GM19099 (cell line): Measurements from ENCODE around the gene TFEB.
A peak's percentile ranks its signal among the peaks of the same experiment; 100 is the strongest.

Source experiments
- POLR2A ChIP-seq: IDR thresholded peaks from 3 replicates; pipeline ENCODE4 v1.6.1; 2011; ENCODE audit warnings: low read depth; ENCODE audit not compliant: insufficient read length; ENCODE audit errors: extremely low read depth

TFEB gene

DNA sequence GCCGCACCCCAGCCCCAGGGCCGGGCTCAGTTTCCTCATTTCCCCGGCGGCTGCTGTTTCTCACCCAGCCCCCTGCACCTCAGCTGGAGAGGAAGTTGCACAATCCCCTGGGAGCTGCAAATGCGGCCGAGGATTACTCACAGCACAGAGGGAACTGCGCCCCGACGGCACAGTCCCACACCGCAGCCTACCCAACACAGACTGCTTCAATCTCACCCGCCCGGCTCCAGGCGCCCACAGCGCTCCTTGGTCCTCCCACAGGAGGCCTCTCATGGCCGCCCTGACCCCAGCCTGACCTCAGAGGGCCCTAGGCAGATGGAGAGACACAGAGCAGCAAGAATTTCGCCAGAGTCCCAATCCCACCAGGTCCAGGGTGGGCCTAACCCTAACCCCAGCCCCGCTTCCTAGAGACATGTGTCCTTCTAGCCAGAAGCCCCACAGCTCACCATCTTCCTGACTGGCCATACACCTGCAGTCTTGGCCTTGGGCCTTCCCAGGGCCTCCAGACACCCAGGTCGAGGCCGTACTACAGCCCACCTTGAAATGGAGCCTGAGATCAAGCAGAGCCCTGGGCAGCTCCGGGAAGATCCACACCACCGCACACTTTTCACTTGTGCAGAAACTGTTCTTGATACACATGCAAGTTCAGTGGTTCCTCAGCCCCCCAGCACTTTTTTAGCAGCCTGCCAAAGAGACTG is 11.7 kb downstream of the TFEB start:
- peak; percentile 72 for TF ChIP-seq POLR2A

DNA sequence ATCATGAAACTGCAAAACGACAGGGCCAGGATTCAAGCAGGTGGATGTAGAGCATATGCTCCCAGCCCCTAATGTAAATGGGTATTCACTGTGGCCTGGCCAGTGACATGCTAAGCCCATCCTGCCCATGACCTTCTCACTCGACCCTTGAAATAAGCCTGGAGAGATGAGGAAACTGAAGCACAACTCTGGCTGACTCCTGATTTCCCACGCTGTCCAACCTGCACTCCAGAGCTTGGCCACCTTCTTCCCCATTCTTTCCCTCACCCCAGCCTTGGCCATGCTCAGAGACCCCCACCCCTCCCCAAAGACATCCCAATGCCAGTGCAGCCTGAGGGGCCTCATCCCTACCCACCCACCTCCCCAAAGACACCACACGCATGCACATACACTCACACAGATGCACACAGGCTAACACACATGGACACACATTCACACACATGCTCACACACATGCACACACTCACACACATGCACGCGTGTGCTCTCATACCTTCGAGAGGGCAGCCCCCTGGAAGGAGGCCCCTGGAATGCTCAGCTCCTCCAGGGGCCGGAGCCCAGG is 12.4 kb downstream of the TFEB start:
- no peak for TF ChIP-seq POLR2A

DNA sequence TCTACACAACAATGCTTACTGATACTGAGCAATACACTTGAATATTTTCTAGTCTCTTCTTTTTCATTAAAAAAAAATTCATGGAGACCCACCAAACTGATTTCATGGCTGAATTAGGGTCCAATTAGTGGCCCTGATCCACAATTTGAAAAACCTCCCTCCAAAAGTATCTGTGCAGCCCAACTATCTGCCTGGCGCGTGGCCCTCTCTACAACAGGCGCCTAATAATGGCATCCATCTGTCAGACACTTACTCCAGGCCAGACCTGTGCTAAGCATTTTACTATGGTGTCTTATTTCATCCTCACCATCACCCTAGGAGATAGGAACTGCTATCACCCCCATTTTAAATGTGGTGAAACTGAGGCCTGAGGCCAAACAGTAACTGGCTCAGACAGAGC is 14.0 kb downstream of the TFEB start:
- no peak for TF ChIP-seq POLR2A

DNA sequence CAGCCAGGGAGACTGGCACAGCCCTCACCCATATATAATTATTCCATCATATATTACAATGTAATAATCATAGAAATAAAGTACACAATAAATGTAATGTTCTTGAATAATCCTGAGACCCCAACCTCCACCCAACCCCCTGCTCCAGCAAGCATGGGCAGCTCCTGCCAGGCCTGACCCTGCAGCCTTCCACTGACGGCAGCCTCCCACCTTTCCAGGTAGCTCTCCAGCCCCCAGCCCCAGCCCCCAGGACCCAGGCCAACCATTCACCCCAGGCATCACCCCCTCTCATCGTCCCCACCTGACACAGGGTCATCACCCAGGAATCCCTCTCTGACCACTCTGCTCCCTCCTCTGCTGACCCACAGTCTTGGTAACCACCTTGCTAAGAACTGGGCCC is 14.6 kb downstream of the TFEB start:
- TF ChIP-seq POLR2A, result no peak

DNA sequence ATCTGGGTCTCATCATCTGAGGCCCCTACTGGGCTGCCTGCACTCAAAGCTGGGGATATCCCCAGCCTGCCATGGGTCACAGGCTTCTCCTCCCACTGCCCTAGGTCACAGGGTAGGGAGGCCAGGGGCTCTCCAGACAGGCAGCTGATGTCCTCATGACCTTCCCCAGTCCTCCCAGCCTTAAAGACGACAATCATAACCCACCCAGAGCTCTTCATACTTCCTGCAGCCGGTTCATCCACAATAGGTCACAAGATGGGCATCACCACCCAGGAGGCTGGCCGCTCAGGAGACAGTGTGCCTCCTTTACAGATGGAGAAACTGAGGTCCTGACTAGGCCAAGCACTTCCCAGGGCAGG is 15.2 kb downstream of the TFEB start:
- peak; percentile 6 for TF ChIP-seq POLR2A

DNA sequence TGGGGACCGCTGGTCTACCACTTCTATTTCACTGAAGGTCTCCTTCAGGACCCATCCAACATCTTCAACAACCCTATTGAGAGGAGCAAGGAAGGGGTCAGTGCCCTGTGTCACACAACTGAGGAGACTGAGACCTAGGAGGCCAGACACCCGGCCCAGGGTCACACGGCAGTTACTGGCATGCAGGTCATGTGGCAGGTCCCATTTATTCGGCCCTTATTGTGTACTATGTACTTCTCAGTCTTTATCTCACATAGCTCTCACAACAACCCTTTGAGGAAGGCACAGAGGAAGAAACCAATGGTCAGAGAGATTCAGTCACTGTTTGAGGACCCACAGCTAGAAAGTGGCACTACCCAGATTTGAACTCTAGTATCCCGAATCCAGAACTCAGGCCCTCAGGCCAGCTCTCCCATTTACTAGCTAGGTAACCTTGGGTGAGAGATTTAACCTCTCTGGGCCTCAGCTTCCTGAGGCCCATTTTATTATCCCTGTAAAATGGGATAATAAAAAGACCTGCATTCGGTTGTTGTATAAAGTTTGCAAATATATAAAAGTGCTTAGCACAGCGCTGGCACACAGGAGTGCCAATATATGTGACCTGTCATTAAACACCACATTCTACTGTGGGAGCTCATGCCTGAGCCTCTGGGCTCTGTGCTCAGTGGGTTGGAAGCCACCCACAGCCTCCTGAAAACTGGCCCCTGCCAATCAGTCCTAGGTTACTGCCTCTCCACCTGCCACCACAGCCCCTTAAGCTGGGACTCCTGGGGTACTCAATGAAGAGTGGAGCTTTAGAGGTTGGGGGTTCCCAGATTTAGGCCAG is 15.8 kb downstream of the TFEB start:
- peak; percentile 41 for TF ChIP-seq POLR2A

DNA sequence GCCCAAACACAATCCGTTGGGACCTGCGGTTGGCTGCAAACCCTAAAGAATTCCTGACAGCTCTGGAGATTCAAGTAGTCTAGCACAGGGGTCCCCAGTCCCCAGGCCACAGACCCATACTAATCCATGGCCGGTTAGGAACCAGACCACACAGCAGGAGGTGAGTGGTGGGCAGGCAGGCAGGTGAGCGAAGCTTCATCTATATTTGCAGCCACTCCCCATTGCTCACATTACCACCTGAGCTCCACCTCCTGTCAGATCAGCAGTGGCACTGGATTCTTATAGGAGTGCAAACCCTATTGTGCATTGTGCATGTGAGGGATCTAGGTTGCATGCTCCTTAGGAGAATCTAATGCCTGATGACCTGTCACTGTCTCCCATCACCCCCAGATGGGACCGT is 16.6 kb downstream of the TFEB start:
- no peak for TF ChIP-seq POLR2A

DNA sequence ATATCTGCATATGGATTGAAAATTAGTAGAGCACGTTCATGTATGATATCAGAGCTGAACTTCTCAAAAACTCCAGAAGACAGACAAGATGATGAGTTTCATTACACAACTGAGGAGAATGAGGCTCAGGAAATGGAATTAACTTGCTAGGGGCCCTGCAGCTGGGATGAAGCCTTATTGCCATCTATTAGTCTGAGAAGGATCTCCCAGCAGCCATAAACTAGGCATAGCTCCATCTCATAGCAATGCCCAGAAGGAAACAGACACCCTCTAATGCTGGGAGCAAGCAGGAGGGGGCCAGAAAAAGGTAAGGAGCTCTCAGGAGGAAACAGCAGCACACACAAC is 18.0 kb downstream of the TFEB start:
- TF ChIP-seq POLR2A, result no peak

DNA sequence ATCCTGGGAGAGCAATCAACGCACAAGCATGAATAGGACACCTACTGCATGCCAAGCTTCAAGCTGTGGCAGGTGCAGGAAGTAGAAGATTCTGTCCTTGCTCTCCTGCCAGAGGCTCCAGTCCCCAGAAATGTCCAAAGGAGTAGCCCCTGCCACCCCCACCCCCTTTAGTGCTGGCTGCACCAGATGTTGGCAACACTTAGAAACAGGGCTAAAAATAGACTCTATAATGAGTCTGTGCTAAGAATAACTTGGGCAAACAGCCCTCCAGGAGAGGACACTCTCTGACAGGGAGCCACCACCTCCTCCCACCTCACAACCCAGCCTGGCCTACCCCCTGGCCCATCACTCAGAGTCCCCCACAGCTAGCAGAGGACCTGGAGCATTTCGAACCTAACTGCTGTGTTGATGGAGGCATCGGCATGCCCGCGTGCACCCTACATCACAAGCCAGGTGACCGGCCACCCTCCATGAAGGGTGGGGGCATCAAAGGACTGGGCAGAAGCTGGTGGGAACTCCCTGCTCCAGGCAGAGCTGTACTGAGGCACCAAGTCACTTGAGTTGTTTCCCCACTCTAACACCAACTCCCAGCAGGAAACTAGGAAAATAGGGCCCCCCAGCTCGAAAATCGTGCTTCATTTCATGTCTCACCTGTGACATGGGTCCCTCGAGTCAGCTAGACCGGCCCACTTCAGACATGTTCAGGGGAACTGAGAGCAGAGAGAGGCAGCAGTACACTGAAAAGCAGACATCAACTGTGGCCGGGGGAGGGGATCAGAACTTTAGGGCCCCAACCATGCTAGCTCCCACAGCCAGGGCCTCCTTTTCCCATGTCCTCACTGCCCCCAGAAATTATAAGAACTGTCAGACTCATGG is 18.7 kb downstream of the TFEB start:
- TF ChIP-seq POLR2A, result peak; percentile 25

DNA sequence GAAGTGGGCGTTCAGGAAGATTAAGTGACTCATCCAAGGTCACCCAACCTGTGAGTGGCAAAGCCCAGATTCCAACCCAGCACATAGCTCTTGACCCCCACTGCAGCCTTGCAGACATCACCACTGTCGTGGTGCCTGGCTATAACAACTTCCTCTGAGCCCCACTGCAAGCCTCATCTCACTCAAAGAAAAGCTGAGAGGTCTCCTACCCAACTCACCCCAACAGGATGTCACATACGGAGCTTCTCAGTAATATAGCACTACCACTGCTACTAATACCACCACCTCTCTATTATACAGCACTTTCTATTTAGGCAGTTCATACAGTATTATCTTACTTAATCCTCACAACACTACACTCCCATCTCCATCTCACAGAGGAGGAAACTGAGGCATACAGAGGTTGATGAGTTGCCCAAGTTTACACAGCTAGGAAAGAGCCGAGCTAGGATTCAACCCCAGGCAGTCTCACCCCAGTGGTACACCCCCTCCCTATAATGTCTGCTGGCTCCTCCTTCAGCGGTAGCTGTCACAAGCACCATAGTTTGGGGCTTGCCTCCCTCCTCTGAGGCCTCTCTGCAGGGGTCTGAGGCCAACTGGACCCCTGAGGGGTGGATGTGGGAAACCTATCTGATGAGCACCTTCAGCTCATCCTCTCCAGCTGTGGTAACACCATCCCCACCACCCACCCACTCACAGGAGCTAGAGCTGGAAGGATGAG is 19.5 kb downstream of the TFEB start:
- no peak for TF ChIP-seq POLR2A

DNA sequence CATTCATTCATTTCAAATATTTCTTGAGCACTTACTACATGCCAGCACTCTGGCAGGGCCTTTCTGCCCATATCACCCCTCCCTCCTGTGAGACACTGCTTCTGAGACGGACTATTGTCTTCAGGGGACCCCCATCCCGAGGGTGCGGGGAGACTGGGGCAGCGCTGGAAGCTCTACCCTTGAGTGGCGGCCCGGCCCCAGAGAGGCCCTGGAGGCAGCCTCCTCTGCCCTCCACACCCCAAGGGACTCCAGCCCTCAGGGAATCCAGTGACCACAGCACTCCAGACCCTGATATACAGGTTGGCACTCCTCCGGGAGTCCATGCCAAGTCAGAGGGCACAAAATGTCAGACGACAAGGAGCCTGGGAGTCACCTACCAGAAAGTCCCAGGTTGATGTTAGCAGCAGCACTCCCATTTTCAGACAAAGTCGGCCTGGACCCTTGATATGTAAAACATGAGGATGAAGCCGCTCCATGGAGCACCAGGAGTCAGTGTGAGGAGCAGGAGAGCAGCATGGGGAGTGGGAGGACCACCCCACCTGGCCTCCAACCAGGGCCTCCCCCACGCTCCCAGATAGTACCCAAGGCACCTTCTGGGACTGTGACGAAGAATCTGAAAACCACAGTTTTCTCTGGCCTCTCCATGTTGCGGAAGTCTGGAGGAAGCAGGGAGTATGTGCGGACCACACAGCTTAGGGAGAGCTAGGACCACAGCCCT is 20.7 kb downstream of the TFEB start:
- TF ChIP-seq POLR2A, result no peak

DNA sequence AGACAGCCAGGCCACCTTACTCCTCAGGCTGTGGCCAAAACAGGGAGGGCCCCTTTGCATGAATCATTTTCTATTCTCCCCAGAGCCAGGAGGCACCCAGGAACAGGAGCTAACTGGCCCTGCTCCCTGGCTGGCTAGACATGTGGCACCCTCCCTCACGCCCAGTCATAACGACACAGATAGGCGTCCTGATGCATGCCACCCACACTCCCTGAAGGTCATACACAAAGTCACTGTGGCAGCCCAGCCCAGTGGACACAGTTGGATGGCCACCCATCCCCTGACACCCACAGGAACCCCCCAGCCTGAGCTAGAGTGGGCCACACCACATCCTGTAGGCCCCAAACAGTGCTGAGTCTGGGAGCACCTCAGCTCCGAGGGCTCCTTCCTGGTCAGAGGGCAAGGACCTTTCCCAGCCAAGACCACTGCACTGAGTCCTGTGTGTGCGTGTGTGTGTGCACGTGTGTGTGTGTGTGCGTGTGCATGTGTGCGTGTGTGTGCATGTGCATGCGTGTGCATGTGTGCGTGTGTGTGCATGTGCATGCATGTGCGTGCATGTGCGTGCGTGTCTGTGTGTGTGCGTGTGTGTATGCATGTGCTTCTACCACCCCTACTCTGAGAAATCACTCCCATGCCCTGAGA is 21.6 kb downstream of the TFEB start:
- peak; percentile 1 for TF ChIP-seq POLR2A

DNA sequence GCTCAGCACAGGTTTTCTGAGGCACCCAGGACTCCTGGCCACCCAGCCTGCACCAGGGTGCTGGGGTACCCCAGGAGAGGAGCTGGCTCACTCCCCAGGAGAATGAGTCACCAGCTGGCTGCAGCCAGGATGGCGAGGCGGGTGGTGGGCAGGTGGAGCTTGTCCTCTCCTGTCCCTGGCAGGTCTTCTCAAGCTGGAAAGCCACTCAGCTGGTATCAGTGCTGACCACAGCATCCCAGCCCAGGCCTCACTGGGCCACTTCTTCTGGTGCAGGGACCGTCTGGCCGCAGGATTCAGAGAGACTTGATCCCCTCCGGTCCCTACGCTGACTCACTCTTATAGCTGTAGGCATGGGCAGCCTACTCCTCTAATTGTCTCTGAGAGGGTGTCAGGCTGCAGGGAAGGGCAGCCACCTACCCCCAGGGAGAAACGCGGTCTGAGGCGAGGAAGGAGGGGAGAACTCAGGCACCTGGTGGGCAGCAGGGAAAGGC is 22.2 kb downstream of the TFEB start:
- no peak for TF ChIP-seq POLR2A
